Esophagus squamous epithelium (tissue), 4 donors: ENCODE data around the gene ARHGEF37.

Experiments
- CTCF ChIP-seq, 6 experiments: fragments of 450-650 bp in 4 of 6; fragments of 200-600 bp in 2 of 6; sonication (generic) in 2 of 6; IDR thresholded peaks; one replicate each; pipeline ENCODE4 v1.5.1; 2016 to 2019; ENCODE audit warnings: antibody characterized with exemption in 6 of 6, mild to moderate bottlenecking in 4 of 6, moderate library complexity in 4 of 6
- POLR2A ChIP-seq, 4 donors: fragments of 450-650 bp; IDR thresholded peaks; one replicate each; pipeline ENCODE4 v1.6.1; 2017; ENCODE audit warnings: antibody characterized with exemption in 4 of 4, mild to moderate bottlenecking in 4 of 4, moderate library complexity in 3 of 4

DNA sequence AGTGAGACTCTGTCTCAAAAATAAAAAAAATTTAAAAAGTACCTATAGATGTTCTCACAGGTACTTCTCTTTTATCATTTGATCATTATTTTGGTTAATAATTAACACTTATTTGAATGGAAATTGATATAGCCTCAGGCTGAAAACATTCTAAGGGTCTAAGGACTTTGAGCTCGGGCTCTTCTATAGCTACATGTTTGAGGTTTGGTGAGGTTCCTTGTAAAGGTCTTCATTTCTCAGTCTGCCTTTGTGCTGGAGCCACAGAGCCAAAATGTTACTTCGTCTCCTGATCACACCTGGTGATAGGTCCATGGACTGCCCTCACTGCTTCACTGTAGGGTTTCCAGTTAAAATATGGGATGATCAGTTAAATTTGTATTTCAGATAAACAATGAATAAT is 22.6 kb downstream of the ARHGEF37 start:
- TF ChIP-seq POLR2A (IDR thresholded peaks at IDR 0.05) (no peak), CTCF (IDR thresholded peaks at IDR 0.05) (no peak)
